ES-I3 (cell line): ENCODE results near the gene DRC3.

Experiments
- H3K36me3 ChIP-seq: 2 replicates; pipeline ENCODE4 v1.6.1; 2013; ENCODE audit warnings: mild to moderate bottlenecking, low read length, control low read depth, moderate library complexity; ENCODE audit not compliant: insufficient read depth
- H3K4me1 ChIP-seq: 2 replicates; pipeline ENCODE4 v1.6.1; 2013; ENCODE audit warnings: mild to moderate bottlenecking, control low read depth, low read length; ENCODE audit not compliant: insufficient read depth
- H3K9ac ChIP-seq: 2 replicates; pipeline ENCODE4 v1.6.1; 2013; ENCODE audit warnings: low read depth, mild to moderate bottlenecking, low read length, moderate library complexity
- H3K9me3 ChIP-seq: 2 replicates; pipeline ENCODE4 v1.6.1; 2013; ENCODE audit warnings: mild to moderate bottlenecking, low read length, moderate library complexity; ENCODE audit not compliant: control insufficient read depth, insufficient read depth

Gene DRC3

DNA sequence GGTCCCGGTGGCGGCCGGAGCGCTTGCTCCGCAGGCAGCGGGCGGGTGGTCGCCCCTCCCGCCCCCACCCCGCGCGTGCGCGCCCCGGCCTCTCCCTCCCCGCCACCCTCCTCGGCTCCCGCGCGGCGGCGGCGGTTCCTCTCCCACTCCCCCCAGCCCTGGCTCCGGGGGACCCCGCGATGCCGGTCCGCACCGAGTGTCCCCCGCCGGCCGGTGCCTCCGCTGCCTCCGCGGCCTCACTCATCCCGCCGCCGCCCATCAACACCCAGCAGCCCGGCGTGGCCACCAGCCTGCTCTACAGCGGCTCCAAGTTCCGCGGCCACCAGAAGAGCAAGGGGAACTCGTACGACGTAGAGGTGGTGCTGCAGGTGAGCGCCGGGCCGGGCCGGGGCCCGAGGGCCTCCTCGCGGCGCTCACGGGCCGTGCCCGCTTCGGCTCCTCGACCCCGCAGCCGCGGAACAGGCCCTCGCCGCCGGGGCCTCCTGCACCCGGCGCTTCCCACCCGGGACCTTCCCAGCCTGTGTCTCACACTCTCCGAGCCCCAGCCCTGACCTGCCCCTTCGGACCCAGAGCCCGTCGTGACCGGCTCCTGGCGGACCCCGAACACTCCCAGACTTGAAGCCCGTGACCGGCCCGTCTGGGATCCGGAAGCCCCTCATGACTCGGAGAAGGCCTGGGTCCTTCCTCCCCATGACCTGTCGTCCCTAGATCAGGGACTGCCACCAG lies 67.0 kb downstream of the DRC3 start:
- Histone ChIP-seq H3K9ac (peak overlapping the region; percentile 71), H3K36me3 (no peaks in the 10 kb centered on the region), H3K9me3 (no peaks in the 10 kb centered on the region), H3K4me1 (peaks cover 6% of the 10 kb centered on the region; the same call in 1 of the 2 replicates)

DNA sequence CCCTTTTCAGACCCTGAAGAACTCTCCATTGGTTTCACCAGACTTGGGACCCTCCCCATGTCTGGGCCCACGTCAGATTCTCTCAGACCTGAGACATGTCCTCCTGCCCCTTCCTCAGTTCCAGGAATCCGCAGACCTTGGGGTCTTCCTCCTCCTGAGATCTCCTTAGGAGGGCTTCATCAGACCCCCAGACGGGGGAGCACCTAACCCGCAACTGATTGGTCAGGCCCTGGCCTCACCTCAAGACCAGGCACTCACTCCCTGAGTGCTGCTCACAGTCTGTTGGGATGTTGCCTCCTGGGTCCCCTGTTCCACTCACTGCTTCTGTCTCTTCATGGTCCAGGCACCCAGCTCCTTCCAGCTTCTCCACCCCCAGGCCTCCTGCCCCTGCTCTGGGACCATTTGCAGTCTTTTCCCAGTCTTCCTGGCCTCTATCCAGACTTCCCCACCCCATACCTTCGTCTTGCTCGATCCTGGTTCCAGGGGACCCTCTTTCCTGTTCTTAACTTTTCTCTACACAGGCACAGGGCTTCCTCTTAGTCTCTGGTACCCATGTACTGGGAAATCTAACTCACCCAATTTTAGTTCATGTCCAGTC lies 67.7 kb downstream of the DRC3 start:
- Histone ChIP-seq H3K9ac (peak overlapping the region; percentile 71), H3K36me3 (no peaks in the 10 kb centered on the region), H3K4me1 (peaks cover 6% of the 10 kb centered on the region; the same call in 1 of the 2 replicates), H3K9me3 (no peaks in the 10 kb centered on the region)

DNA sequence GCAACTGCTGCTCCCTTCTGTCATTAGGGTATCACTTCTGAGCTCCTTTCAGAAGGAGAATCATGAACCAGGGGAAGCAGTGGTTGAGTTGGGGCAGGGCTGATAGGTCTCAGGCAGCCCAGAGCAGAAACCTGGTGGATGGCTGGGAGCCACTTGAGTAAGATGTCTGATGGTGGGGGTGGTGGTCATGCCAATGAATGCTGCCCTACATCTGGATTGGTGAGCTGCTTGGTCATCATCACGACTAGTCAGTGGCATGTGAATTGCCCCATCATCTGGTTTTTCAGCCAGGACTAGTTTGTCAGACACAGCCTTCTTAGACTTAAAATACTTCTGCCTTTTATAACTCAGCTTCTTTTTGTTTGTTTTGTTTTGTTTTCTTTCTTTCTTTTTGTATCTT lies 69.1 kb downstream of the DRC3 start:
- Histone ChIP-seq H3K9ac (no peak overlapping the region), H3K36me3 (no peaks in the 10 kb centered on the region), H3K4me1 (peaks cover 6% of the 10 kb centered on the region; the same call in 1 of the 2 replicates), H3K9me3 (no peaks in the 10 kb centered on the region)

DNA sequence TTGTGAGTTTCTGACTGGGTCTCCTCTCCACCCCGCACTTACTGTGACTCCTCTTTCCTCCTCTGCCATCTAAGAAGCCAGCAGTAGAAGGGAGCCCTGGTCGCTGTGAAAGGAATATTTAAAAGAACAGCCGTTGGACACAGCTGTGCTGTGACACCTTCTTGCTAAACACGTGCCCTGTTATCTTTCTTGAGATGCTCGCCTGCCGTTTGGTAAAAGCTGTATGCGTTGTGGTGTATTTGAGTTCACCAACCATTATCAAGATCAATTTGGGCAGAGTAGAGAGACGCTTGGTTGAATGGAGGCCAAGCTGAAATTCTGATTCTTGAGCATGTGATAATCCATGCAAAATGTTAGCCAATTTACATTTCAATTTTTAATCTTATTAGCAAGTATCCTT lies 70.3 kb downstream of the DRC3 start:
- Histone ChIP-seq H3K9me3 (no peaks in the 10 kb centered on the region), H3K4me1 (0 out of 2 replicates have a peak, but pooled peaks cover 4% of the 10 kb centered on the region), H3K9ac (no peak overlapping the region), H3K36me3 (peaks cover 6% of the 10 kb centered on the region; the same call in 1 of the 2 replicates)

DNA sequence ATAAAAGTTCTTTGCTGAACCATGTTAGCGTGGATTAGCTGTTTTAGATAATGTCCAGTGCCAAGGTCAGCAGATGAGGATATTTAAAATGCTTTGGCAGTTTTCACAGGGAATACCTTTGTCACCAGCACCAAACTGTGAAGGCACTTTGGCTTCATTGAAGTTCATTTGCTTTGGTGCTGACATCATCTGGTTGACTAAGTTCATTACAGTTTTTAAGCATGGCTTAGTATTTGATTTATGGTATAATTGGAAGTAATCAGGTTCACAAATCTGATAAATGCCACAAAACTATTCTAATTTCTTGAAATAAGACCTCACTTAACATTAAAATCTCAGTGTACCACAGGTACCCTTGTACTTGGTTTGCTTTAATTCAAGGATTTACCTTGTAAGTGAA lies 70.8 kb downstream of the DRC3 start:
- H3K9ac ChIP-seq = no peak overlapping the region

DNA sequence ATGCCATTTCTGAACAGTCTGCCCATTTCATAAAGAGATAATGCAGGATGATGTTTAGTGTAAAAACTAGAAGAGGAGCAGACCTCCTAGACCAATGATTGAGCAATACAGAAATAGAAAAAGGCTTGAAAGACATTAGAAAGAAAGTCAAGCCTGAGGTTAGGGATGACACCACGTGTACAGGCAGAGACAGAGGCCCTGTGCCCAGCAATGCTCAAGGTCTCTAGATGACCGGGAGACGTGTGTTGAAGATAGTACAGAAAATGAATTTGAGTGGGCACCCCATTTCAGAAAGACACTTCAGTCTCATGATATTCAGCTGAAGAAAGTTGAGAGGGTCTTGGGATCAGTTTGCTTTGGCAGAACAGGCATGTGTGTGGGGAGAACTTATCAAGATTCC lies 71.9 kb downstream of the DRC3 start:
- Histone ChIP-seq H3K9ac (no peak overlapping the region), H3K36me3 (peaks cover 6% of the 10 kb centered on the region; the same call in 1 of the 2 replicates), H3K9me3 (no peaks in the 10 kb centered on the region), H3K4me1 (no peaks in the 10 kb centered on the region)

More for the DNA sequence above, 70.8 kb downstream of the DRC3 start:
- Histone ChIP-seq H3K4me1 (no peaks in the 10 kb centered on the region), H3K36me3 (peaks cover 6% of the 10 kb centered on the region; the same call in 1 of the 2 replicates), H3K9me3 (no peaks in the 10 kb centered on the region)

DNA sequence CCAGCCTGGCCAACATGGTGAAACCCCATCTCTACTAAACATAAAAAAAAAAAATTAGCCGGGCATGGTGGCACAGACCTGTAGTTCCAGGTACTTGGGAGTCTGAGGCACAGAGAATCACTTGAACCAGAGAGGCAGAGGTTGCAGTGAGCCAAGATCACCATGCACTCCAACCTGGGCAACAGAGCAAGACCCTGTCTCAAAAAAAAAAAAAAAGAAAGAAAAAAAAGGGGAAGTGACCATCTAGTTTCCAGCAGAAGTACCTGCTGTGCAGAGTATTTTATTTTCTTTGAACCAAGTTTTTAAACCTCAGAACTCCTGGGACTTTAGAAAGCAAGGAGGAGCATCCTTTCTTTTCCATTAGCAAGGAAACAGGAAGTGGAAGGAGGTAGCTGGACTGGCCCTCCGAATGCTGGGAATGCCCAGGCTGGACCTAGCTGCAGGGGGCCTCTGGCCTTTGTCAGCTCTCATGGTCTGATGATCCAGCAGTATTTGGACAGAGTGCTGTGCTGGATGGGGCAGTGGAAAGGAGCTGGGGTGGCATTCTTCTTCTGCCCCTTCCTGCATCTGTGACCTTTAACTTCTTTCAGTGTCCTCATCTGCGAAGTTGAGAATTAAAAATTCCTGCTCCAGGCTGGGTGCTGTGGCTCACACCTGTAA lies 73.2 kb downstream of the DRC3 start:
- Histone ChIP-seq H3K9me3 (no peaks in the 10 kb centered on the region), H3K36me3 (peaks cover 6% of the 10 kb centered on the region; the same call in 1 of the 2 replicates), H3K9ac (no peak overlapping the region), H3K4me1 (no peaks in the 10 kb centered on the region)

DNA sequence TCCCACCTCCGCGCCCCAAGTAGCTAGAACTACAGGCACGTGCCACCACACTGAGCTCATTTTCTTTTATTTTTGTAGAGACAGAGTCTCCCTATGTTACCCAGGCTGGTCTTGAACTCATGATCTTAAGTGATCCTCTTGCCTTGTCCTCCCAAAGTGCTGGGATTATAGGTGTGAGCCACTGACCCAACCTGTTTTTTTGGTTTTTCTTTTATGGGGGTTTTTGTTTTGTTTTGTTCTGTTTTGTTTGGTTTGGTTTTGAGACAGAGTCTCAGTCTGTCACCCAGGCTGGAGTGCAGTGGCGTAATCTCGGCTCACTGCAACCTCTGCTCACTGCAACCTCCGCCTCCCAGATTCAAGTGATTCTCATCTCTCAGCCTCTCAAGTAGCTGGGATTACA lies 82.9 kb downstream of the DRC3 start:
- H3K9me3 ChIP-seq = no peaks in the 10 kb centered on the region
- no peak overlapping the region for H3K9ac ChIP-seq
- peaks cover 3% of the 10 kb centered on the region; the same call in 1 of the 2 replicates for H3K36me3 ChIP-seq
- H3K4me1 ChIP-seq = no peaks in the 10 kb centered on the region

DNA sequence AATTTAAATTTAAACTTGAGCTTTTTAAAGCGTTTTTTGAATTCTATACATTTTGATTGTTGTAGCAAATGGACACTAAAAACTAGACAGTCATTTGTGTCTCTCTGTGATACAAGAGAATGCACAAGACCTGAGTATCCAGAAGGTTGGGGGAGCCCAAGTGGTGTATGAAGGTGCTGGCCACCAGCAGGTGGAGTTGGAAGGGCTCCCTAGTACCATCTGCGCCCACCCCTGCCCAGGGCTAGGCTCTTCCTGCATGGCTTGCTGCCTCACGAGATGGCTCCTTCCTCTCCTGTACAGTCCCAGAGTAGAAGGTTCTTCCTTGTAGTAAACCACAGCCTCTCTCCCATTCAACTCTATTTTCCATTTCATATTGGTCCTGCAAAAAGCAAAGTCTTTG lies 83.6 kb downstream of the DRC3 start:
- Histone ChIP-seq H3K36me3 (peaks cover 3% of the 10 kb centered on the region), H3K9ac (no peak overlapping the region), H3K4me1 (no peaks in the 10 kb centered on the region), H3K9me3 (no peaks in the 10 kb centered on the region)

DNA sequence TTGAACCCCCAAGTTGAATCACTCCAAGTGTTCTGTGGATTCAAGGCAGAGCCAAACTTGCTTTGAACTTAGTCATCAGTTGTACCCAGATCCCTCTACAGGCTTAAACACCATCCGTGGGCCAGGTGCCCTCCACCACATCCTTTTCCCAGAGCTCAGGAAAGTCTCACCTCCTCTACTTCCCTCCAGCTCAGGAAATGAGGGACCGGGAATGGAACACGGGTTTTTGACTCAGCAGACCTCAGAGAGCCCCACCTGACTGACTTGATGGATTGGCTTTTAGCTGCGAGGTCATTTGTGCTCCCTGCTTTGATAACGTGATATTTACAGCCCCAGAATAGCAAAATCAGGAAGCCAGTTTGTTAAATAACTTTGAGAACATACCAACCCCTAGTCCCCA lies 86.6 kb downstream of the DRC3 start:
- Histone ChIP-seq H3K4me1 (no peaks in the 10 kb centered on the region), H3K36me3 (peaks cover 3% of the 10 kb centered on the region; the same call in 1 of the 2 replicates), H3K9me3 (no peaks in the 10 kb centered on the region), H3K9ac (no peak overlapping the region)

DNA sequence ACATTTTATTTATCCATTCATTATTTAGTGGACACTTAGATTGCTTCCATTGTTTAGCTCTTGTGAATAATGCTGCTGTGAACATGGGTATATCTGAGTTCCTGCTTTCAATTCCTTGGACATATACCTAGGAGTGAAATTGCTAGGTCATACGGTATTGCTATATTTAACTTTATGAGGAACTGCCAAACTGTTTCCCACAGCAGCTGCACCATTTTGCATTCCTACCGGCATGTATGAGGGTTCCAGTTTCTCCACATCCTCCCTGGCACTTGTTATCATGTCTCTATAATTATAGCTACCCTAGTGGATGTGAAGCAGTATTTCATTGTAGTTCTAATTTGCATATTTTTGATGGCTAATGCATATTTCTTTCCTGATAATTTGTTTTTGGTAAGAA lies 91.4 kb downstream of the DRC3 start:
- no peaks in the 10 kb centered on the region for H3K9me3 ChIP-seq
- no peak overlapping the region for H3K9ac ChIP-seq
- H3K36me3 ChIP-seq = no peaks in the 10 kb centered on the region; the same call in 1 of the 2 replicates
- H3K4me1 ChIP-seq = no peaks in the 10 kb centered on the region; the same call in 1 of the 2 replicates

DNA sequence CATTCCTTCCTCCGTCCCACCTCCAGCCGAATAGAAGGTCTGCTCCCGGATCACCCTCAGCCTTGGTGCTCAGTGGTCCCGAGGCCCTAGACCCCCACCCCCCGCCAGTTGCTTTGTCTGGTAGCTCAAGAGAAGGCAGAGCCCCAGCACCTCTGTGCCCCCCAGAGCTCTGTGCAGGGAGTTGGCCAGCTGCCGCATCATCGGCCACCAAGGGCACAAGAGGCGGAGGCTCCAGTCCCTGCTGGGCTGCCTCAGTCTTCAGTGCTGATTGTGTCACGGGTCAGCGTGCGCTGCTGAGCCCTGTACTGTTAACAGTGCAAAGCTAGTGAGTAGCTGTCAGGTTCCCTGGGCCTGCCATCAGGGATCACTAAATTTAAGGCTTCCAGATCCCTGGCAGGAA lies 92.9 kb downstream of the DRC3 start:
- Histone ChIP-seq H3K9me3 (no peaks in the 10 kb centered on the region), H3K9ac (no peak overlapping the region), H3K4me1 (peaks cover 1% of the 10 kb centered on the region; the same call in 1 of the 2 replicates), H3K36me3 (no peaks in the 10 kb centered on the region; the same call in 1 of the 2 replicates)
